BLaER1 treated with 17β-estradiol and CSF1 and Interleukin-3, amounts not matched to agents 10 nM and 100 nM (cell line): ENCODE measurements around the gene SPTBN1.

Experiments used
- H3K27ac ChIP-seq, 11 experiments: shearing (Covaris generic); formaldehyde crosslinking; 2 replicates each; pipeline ENCODE4 v1.8.1; 2022
- H3K27me3 ChIP-seq, 11 experiments: shearing (Covaris generic); formaldehyde crosslinking; 2 replicates each; pipeline ENCODE4 v1.8.1; 2022
- H3K36me3 ChIP-seq, 11 experiments: shearing (Covaris generic); formaldehyde crosslinking; 2 replicates each; pipeline ENCODE4 v1.8.1; 2022
- H3K4me1 ChIP-seq, 10 experiments: shearing (Covaris generic); formaldehyde crosslinking; 2 replicates each; pipeline ENCODE4 v1.8.1; 2022
- H3K4me2 ChIP-seq, 11 experiments: shearing (Covaris generic); formaldehyde crosslinking; 2 replicates each; pipeline ENCODE4 v1.8.1; 2022
- H3K4me3 ChIP-seq, 10 experiments: shearing (Covaris generic); formaldehyde crosslinking; 2 replicates each; pipeline ENCODE4 v1.8.1; 2022
- H3K9ac ChIP-seq, 11 experiments: shearing (Covaris generic); formaldehyde crosslinking; 2 replicates each; pipeline ENCODE4 v1.8.1; 2022
- H3K9me3 ChIP-seq, 11 experiments: shearing (Covaris generic); formaldehyde crosslinking; replicated peaks in 1 of 11; 2 replicates each; pipeline ENCODE4 v1.8.1; 2022
- H4K20me1 ChIP-seq, 11 experiments: shearing (Covaris generic); formaldehyde crosslinking; 2 replicates each; pipeline ENCODE4 v1.8.1; 2022
- Cebpa-rat ChIP-seq, 11 experiments: shearing (Covaris generic); IDR thresholded peaks; 2 replicates each; pipeline ENCODE4 v1.8.1; 2022

SPTBN1 gene

GRCh38 chr2:54599326-54599710 lies 143.2 kb downstream of the SPTBN1 start:
- Histone ChIP-seq H3K36me3 (peaks cover 0 to 93% (median 68%) of the 10 kb centered on the region in 11 experiments; a peak in 19 of 22 replicates), H3K27ac (peak overlapping the region in 2 of 11 experiments; percentile 7 to 50; a peak in 1 of 22 replicates)
- no peak for TF ChIP-seq Cebpa-rat (IDR thresholded peaks at IDR 0.05)

DNA sequence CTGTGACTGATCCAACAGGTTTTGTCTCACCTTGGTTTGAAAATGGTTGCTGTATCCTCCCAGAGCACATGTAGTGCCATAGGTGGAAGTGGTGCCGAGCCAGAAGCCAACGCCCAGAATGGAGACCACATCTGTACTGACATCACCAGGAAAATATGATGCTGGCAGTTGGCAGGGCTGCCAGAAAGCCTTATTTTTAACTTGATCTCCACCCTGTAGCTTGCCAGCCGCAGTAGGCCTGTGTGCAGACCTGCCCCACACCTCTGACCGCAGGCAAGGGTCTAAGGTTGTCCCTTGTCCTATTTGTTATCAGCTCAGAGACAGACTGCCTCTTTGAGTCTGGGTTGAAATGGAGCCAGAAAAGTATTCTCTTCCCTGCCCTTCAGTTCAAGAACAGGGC lies 143.8 kb downstream of the SPTBN1 start:
- H3K4me3 ChIP-seq = no peak overlapping the region
- no peak overlapping the region for H3K9ac ChIP-seq
- no peaks in the 10 kb centered on the region for H3K27me3 ChIP-seq
- H4K20me1 ChIP-seq = peaks cover 0 to 98% (median 87%) of the 10 kb centered on the region in 11 experiments; a peak in 17 of 22 replicates
- H3K27ac ChIP-seq = peak overlapping the region in 5 of 11 experiments; percentile 16 to 50 (median 32); a peak in 6 of 22 replicates
- peaks cover 86 to 100% (median 100%) of the 10 kb centered on the region in 10 experiments for H3K4me1 ChIP-seq
- H3K4me2 ChIP-seq = peak overlapping the region in 9 of 11 experiments; percentile 43 to 96 (median 90); a peak in 18 of 22 replicates
- TF ChIP-seq Cebpa-rat (IDR thresholded peaks at IDR 0.05) = no peak
- H3K9me3 ChIP-seq = peaks cover 0 to 11% (median 0%) of the 10 kb centered on the region in 11 experiments; a peak in 2 of 22 replicates
- peaks cover 0 to 87% (median 68%) of the 10 kb centered on the region in 11 experiments; a peak in 19 of 22 replicates for H3K36me3 ChIP-seq

More at GRCh38 chr2:54599326-54599710, 143.2 kb downstream of the SPTBN1 start:
- Histone ChIP-seq H3K9me3 (peaks cover 0 to 11% (median 0%) of the 10 kb centered on the region in 11 experiments; a peak in 2 of 22 replicates), H3K4me1 (peaks cover 86 to 100% (median 100%) of the 10 kb centered on the region in 10 experiments), H3K27me3 (no peaks in the 10 kb centered on the region), H3K4me2 (peak overlapping the region in 9 of 11 experiments; percentile 43 to 96 (median 90); a peak in 18 of 22 replicates), H3K9ac (no peak overlapping the region), H4K20me1 (peaks cover 0 to 98% (median 81%) of the 10 kb centered on the region in 11 experiments; a peak in 17 of 22 replicates), H3K4me3 (no peak overlapping the region)

GRCh38 chr2:54601339-54601738 lies 145.2 kb downstream of the SPTBN1 start:
- peaks cover 82 to 100% (median 100%) of the 10 kb centered on the region in 10 experiments for H3K4me1 ChIP-seq
- peak overlapping the region; percentile 75 to 96 (median 89) for H3K4me2 ChIP-seq
- no peak overlapping the region for H3K9ac ChIP-seq
- H3K4me3 ChIP-seq = no peak overlapping the region
- peaks cover 0 to 11% (median 0%) of the 10 kb centered on the region in 11 experiments; a peak in 2 of 22 replicates for H3K9me3 ChIP-seq
- no peak for TF ChIP-seq Cebpa-rat (IDR thresholded peaks at IDR 0.05)
- H3K27ac ChIP-seq = peak overlapping the region in 9 of 11 experiments; percentile 2 to 72 (median 21); a peak in 9 of 22 replicates
- H3K36me3 ChIP-seq = peaks cover 0 to 87% (median 66%) of the 10 kb centered on the region in 11 experiments; a peak in 19 of 22 replicates
- H3K27me3 ChIP-seq = no peaks in the 10 kb centered on the region
- peaks cover 0 to 98% (median 92%) of the 10 kb centered on the region in 11 experiments; a peak in 17 of 22 replicates for H4K20me1 ChIP-seq

GRCh38 chr2:54602736-54603322 lies 146.7 kb downstream of the SPTBN1 start:
- H4K20me1 ChIP-seq = peaks cover 0 to 97% (median 87%) of the 10 kb centered on the region in 11 experiments; a peak in 17 of 22 replicates
- H3K4me1 ChIP-seq = peaks cover 67 to 99% (median 96%) of the 10 kb centered on the region in 10 experiments
- H3K9me3 ChIP-seq = peaks cover 0 to 18% (median 0%) of the 10 kb centered on the region in 11 experiments; a peak in 3 of 22 replicates
- H3K36me3 ChIP-seq = peaks cover 0 to 94% (median 70%) of the 10 kb centered on the region in 11 experiments; a peak in 19 of 22 replicates
- no peaks in the 10 kb centered on the region for H3K27me3 ChIP-seq
- no peak overlapping the region; a peak in 1 of 20 replicates for H3K4me3 ChIP-seq
- peak overlapping the region in 5 of 11 experiments; percentile 15 to 62 (median 56); a peak in 7 of 22 replicates for H3K9ac ChIP-seq
- H3K4me2 ChIP-seq = peak overlapping the region; percentile 75 to 96 (median 89)
- peak overlapping the region in 10 of 11 experiments; percentile 15 to 72 (median 60); a peak in 20 of 22 replicates for H3K27ac ChIP-seq
- no peak for TF ChIP-seq Cebpa-rat (IDR thresholded peaks at IDR 0.05)

DNA sequence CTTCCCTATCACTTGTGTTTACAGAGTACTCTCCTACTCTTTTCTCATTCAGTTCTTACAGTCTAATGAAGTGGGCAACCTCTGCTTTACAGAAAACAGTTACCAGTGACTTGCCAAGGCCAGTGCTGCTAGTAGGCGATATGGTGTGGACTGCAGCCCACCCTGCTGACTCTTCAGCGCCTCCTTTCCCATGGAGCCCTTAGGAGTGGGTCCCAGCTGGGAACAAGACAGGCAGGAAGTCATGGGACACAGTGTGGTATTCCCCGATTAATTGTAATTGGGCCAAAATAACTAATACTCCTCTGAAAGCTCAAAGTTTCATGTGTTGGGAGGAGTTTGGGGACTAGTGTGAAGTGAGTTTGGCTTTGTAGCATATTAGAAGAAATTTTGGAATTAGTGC lies 147.2 kb downstream of the SPTBN1 start:
- H3K27ac ChIP-seq = peak overlapping the region in 10 of 11 experiments; percentile 15 to 72 (median 60); a peak in 19 of 22 replicates
- peaks cover 0 to 97% (median 88%) of the 10 kb centered on the region in 11 experiments; a peak in 17 of 22 replicates for H4K20me1 ChIP-seq
- H3K9ac ChIP-seq = peak overlapping the region in 6 of 11 experiments; percentile 15 to 62 (median 49); a peak in 10 of 22 replicates
- H3K4me2 ChIP-seq = peak overlapping the region; percentile 75 to 96 (median 89)
- peaks cover 62 to 99% (median 95%) of the 10 kb centered on the region in 10 experiments for H3K4me1 ChIP-seq
- TF ChIP-seq Cebpa-rat (IDR thresholded peaks at IDR 0.05) = no peak
- no peaks in the 10 kb centered on the region for H3K27me3 ChIP-seq
- peaks cover 0 to 16% (median 0%) of the 10 kb centered on the region in 11 experiments; a peak in 4 of 22 replicates for H3K9me3 ChIP-seq
- H3K4me3 ChIP-seq = no peak overlapping the region; a peak in 1 of 20 replicates
- peaks cover 0 to 94% (median 70%) of the 10 kb centered on the region in 11 experiments; a peak in 19 of 22 replicates for H3K36me3 ChIP-seq

GRCh38 chr2:54603796-54604195 lies 147.7 kb downstream of the SPTBN1 start:
- Histone ChIP-seq H3K36me3 (peaks cover 0 to 94% (median 68%) of the 10 kb centered on the region in 11 experiments; a peak in 19 of 22 replicates), H3K9me3 (peaks cover 0 to 12% (median 0%) of the 10 kb centered on the region in 11 experiments; a peak in 4 of 22 replicates), H4K20me1 (peaks cover 0 to 97% (median 88%) of the 10 kb centered on the region in 11 experiments; a peak in 17 of 22 replicates), H3K27me3 (no peaks in the 10 kb centered on the region), H3K4me2 (peak overlapping the region; percentile 75 to 96 (median 89)), H3K27ac (peak overlapping the region in 9 of 11 experiments; percentile 40 to 72 (median 62); a peak in 19 of 22 replicates), H3K4me1 (peaks cover 59 to 99% (median 95%) of the 10 kb centered on the region in 10 experiments), H3K9ac (peak overlapping the region in 8 of 11 experiments; percentile 32 to 62 (median 54); a peak in 15 of 22 replicates), H3K4me3 (peak overlapping the region in 5 of 10 experiments; percentile 1 to 26 (median 9); a peak in 2 of 20 replicates)
- TF ChIP-seq Cebpa-rat (IDR thresholded peaks at IDR 0.05) = no peak

DNA sequence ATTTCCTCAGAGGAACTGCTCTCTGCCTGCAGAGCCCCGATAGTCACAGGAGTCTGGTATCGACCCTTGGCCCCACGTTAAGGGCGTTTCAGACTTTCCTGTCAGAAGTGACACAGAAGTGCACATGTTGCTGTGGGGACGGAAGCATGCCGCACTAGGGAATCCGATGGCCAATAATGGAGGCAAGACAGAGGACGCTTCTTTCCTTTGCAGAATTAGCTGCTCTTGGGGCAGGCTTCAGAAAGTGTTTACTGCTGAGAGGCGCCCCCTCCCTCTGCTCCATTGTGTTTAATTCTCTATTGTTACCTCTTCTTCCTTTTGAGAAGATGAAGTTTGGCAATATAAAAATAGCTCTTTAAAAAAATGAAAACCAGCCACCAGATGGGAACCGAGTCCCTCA lies 148.7 kb downstream of the SPTBN1 start:
- H3K27ac ChIP-seq = peak overlapping the region in 10 of 11 experiments; percentile 2 to 72 (median 60); a peak in 19 of 22 replicates
- peaks cover 0 to 92% (median 61%) of the 10 kb centered on the region in 11 experiments; a peak in 19 of 22 replicates for H3K36me3 ChIP-seq
- peak overlapping the region in 7 of 10 experiments; percentile 1 to 39 (median 20); a peak in 9 of 20 replicates for H3K4me3 ChIP-seq
- H3K9me3 ChIP-seq = peaks cover 0 to 10% (median 0%) of the 10 kb centered on the region in 11 experiments; a peak in 4 of 22 replicates
- no peak for TF ChIP-seq Cebpa-rat (IDR thresholded peaks at IDR 0.05)
- H3K9ac ChIP-seq = peak overlapping the region; percentile 9 to 62 (median 48); a peak in 20 of 22 replicates
- peak overlapping the region; percentile 75 to 96 (median 89) for H3K4me2 ChIP-seq
- peaks cover 0 to 97% (median 88%) of the 10 kb centered on the region in 11 experiments; a peak in 18 of 22 replicates for H4K20me1 ChIP-seq
- H3K27me3 ChIP-seq = no peaks in the 10 kb centered on the region
- peaks cover 55 to 99% (median 95%) of the 10 kb centered on the region in 10 experiments for H3K4me1 ChIP-seq

- peaks cover 0 to 10% (median 0%) of the 10 kb centered on the region in 11 experiments; a peak in 4 of 22 replicates for H3K9me3 ChIP-seq
- no peaks in the 10 kb centered on the region for H3K27me3 ChIP-seq
- H3K4me1 ChIP-seq = peaks cover 51 to 99% (median 94%) of the 10 kb centered on the region in 10 experiments
- peak overlapping the region in 6 of 11 experiments; percentile 57 to 72 (median 65); a peak in 6 of 22 replicates for H3K27ac ChIP-seq
- H3K4me2 ChIP-seq = peak overlapping the region; percentile 75 to 96 (median 89); a peak in 21 of 22 replicates
- peaks cover 0 to 92% (median 54%) of the 10 kb centered on the region in 11 experiments; a peak in 17 of 22 replicates for H3K36me3 ChIP-seq
- no peak overlapping the region for H3K9ac ChIP-seq
- H3K4me3 ChIP-seq = no peak overlapping the region
- peaks cover 0 to 100% (median 92%) of the 10 kb centered on the region in 11 experiments; a peak in 18 of 22 replicates for H4K20me1 ChIP-seq
- TF ChIP-seq Cebpa-rat (IDR thresholded peaks at IDR 0.05) = no peak
Observed at GRCh38 chr2:54605836-54606235, 149.7 kb downstream of the SPTBN1 start.
